GM18520 (cell line): ENCODE results near the gene DEFB123.

Experiments used
- ATAC-seq: cut with Tn5 transposase; IDR thresholded peaks from one replicate; pipeline ENCODE4 v1.9.1; 2021; ENCODE audit not compliant: unreplicated experiment

The DEFB123 gene

GRCh38 chr20:31473331-31474096 is 33.1 kb downstream of the DEFB123 start:
- ATAC-seq, result no peak

GRCh38 chr20:31474097-31474436 is 33.6 kb downstream of the DEFB123 start:
- ATAC-seq, result no peak

GRCh38 chr20:31474758-31475427 is 34.5 kb downstream of the DEFB123 start, which contains the start of the genes DEFB124 and REM1:
DEFB124 (minus strand) TSS chr20:31475127; CDS start chr20:31473013, 2,114 bp downstream.
REM1 (plus strand) TSS chr20:31475288; CDS start chr20:31476446, 1,158 bp downstream.
- no peak for ATAC-seq

- no peak for ATAC-seq
Observed at GRCh38 chr20:31475472-31476293, 35.3 kb downstream of the DEFB123 start.

GRCh38 chr20:31476294-31476585 is 35.8 kb downstream of the DEFB123 start:
- ATAC-seq, result no peak

GRCh38 chr20:31476643-31477215 is 36.3 kb downstream of the DEFB123 start:
- no peak for ATAC-seq

- no peak for ATAC-seq
Observed at GRCh38 chr20:31484001-31484400, 43.6 kb downstream of the DEFB123 start.

GRCh38 chr20:31485450-31486339 is 45.3 kb downstream of the DEFB123 start:
- ATAC-seq, result no peak

- no peak for ATAC-seq
Observed at GRCh38 chr20:31488115-31488514, 47.7 kb downstream of the DEFB123 start.

- no peak for ATAC-seq
Observed at GRCh38 chr20:31489152-31489551, 48.7 kb downstream of the DEFB123 start.

GRCh38 chr20:31490752-31491151 is 50.3 kb downstream of the DEFB123 start:
- no peak for ATAC-seq

- ATAC-seq, result no peak
Observed at GRCh38 chr20:31494131-31494530, 53.7 kb downstream of the DEFB123 start.

GRCh38 chr20:31496761-31497295 is 56.4 kb downstream of the DEFB123 start:
- ATAC-seq, result no peak

- no peak for ATAC-seq
Observed at GRCh38 chr20:31497838-31498540, 57.6 kb downstream of the DEFB123 start.
